H9 (cell line): ENCODE results near the gene PLB1. TPM values are rescaled to one million over a fixed set of nuclear protein-coding genes. Genes with fewer than 3 reads are reported as not detected.

Source experiments
- DNase-seq: peaks from one replicate; pipeline ENCODE4 v3.0.0-alpha.2; 2017
- H2AFZ ChIP-seq: one replicate; pipeline ENCODE4 v1.6.1; 2013; ENCODE audit warnings: mild to moderate bottlenecking, low read length, control low read depth, moderate library complexity
- H2AK5ac ChIP-seq: 2 replicates; pipeline ENCODE4 v1.6.1; 2013; ENCODE audit warnings: low read length, control low read depth, mixed read lengths; ENCODE audit not compliant: insufficient read length
- H2BK120ac ChIP-seq: one replicate; pipeline ENCODE4 v1.6.1; 2013; ENCODE audit warnings: low read depth, mild to moderate bottlenecking, low read length, control low read depth, inconsistent platforms; ENCODE audit not compliant: poor library complexity, severe bottlenecking
- H2BK12ac ChIP-seq: 2 replicates; pipeline ENCODE4 v1.6.1; 2013; ENCODE audit warnings: low read length, control low read depth, mixed read lengths, low read depth; ENCODE audit not compliant: insufficient read length
- H2BK15ac ChIP-seq: 2 replicates; pipeline ENCODE4 v1.6.1; 2013; ENCODE audit warnings: low read depth, low read length, control low read depth
- H2BK20ac ChIP-seq: one replicate; pipeline ENCODE4 v1.6.1; 2013; ENCODE audit warnings: low read depth, mild to moderate bottlenecking, low read length, control low read depth, inconsistent platforms; ENCODE audit not compliant: poor library complexity, severe bottlenecking
- H2BK5ac ChIP-seq: 2 replicates; pipeline ENCODE4 v1.6.1; 2013; ENCODE audit warnings: low read length, control low read depth, mixed read lengths; ENCODE audit not compliant: insufficient read length
- H3K14ac ChIP-seq: 2 replicates; pipeline ENCODE4 v1.6.1; 2013; ENCODE audit warnings: low read length, control low read depth; ENCODE audit not compliant: insufficient read depth
- H3K18ac ChIP-seq: 2 replicates; pipeline ENCODE4 v1.6.1; 2013; ENCODE audit warnings: low read depth, mild to moderate bottlenecking, mixed read lengths, low read length, control low read depth; ENCODE audit not compliant: insufficient read length
- H3K23ac ChIP-seq: 2 replicates; pipeline ENCODE4 v1.6.1; 2013; ENCODE audit warnings: low read length, control low read depth, mixed read lengths, low read depth; ENCODE audit not compliant: insufficient read length
- H3K23me2 ChIP-seq: 2 replicates; pipeline ENCODE4 v1.6.1; 2013; ENCODE audit warnings: low read depth, mild to moderate bottlenecking, mixed read lengths, low read length, control low read depth; ENCODE audit not compliant: insufficient read length, poor library complexity, severe bottlenecking
- H3K27ac ChIP-seq: 2 replicates; pipeline ENCODE4 v1.5.1; 2013; ENCODE audit warnings: low read length, control low read depth, mixed read lengths, low read depth; ENCODE audit not compliant: insufficient read length
- H3K27me3 ChIP-seq: 2 replicates; pipeline ENCODE4 v1.6.1; 2013; ENCODE audit warnings: low read length, control low read depth, inconsistent platforms; ENCODE audit not compliant: insufficient read depth
- H3K4ac ChIP-seq: 2 replicates; pipeline ENCODE4 v1.6.1; 2013; ENCODE audit warnings: low read depth, mild to moderate bottlenecking, control low read depth, inconsistent platforms, low read length, moderate library complexity
- H3K4me1 ChIP-seq: 2 replicates; pipeline ENCODE4 v1.6.1; 2013; ENCODE audit warnings: low read length, control low read depth, inconsistent platforms; ENCODE audit not compliant: insufficient read depth
- H3K4me2 ChIP-seq: 2 replicates; pipeline ENCODE4 v1.6.1; 2013; ENCODE audit warnings: low read length, control low read depth, mixed read lengths; ENCODE audit not compliant: insufficient read length, insufficient read depth
- H3K56ac ChIP-seq: 2 replicates; pipeline ENCODE4 v1.6.1; 2013; ENCODE audit warnings: low read depth, mild to moderate bottlenecking, mixed read lengths, low read length, control low read depth; ENCODE audit not compliant: insufficient read length
- H3K79me1 ChIP-seq: 2 replicates; pipeline ENCODE4 v1.6.1; 2013; ENCODE audit warnings: low read depth, mild to moderate bottlenecking, moderate library complexity, low read length, control low read depth, inconsistent platforms; ENCODE audit not compliant: insufficient read depth, poor library complexity, severe bottlenecking
- H3K79me2 ChIP-seq: 2 replicates; pipeline ENCODE4 v1.6.1; 2013; ENCODE audit warnings: low read length, control low read depth, inconsistent platforms; ENCODE audit not compliant: insufficient read depth
- H3K9ac ChIP-seq: 2 replicates; pipeline ENCODE4 v1.6.1; 2013; ENCODE audit warnings: low read length, control low read depth, mixed read lengths; ENCODE audit not compliant: insufficient read length; ENCODE audit errors: extremely low read depth
- H3K9me3 ChIP-seq: one replicate; pipeline ENCODE4 v1.6.1; 2013; ENCODE audit warnings: low read depth, low read length, inconsistent platforms; ENCODE audit not compliant: control insufficient read depth
- H3T11ph ChIP-seq: one replicate; pipeline ENCODE4 v1.6.1; 2013; ENCODE audit warnings: mild to moderate bottlenecking, low read length, control low read depth, inconsistent platforms
- H4K20me1 ChIP-seq: one replicate; pipeline ENCODE4 v1.6.1; 2013; ENCODE audit not compliant: control insufficient read depth, insufficient read length, insufficient read depth
- H4K5ac ChIP-seq: 2 replicates; pipeline ENCODE4 v1.6.1; 2013; ENCODE audit warnings: low read depth, mild to moderate bottlenecking, mixed read lengths, low read length, control low read depth; ENCODE audit not compliant: insufficient read length
- H4K8ac ChIP-seq: replicated peaks from 2 replicates; pipeline ENCODE4 v1.6.1; 2013; ENCODE audit warnings: low read length, control low read depth, mixed read lengths, low read depth; ENCODE audit not compliant: insufficient read length
- H4K91ac ChIP-seq: 2 replicates; pipeline ENCODE4 v1.6.1; 2013; ENCODE audit warnings: low read depth, mild to moderate bottlenecking, moderate library complexity, mixed read lengths, low read length, control low read depth; ENCODE audit not compliant: insufficient read length
- H3K27ac Mint-ChIP-seq, 3 experiments: 2 replicates in 2 of 3; 3 replicates in 1 of 3; pipeline ENCODE4 v1.8.0; 2020 to 2021; ENCODE audit warnings: mixed read lengths in 3 of 3, mild to moderate bottlenecking in 1 of 3, moderate library complexity in 1 of 3
- H3K27me3 Mint-ChIP-seq: 2 replicates; pipeline ENCODE4 v1.8.0; 2021; ENCODE audit warnings: low read depth, mild to moderate bottlenecking, moderate library complexity, mixed read lengths
- H3K36me3 Mint-ChIP-seq, 3 experiments: 2 replicates in 2 of 3; 3 replicates in 1 of 3; pipeline ENCODE4 v1.8.0; 2020 to 2021; ENCODE audit warnings: low read depth in 3 of 3, mixed read lengths in 3 of 3; ENCODE audit not compliant: insufficient read depth in 1 of 3
- H3K4me1 Mint-ChIP-seq, 2 experiments: 2 replicates each; pipeline ENCODE4 v1.8.0; 2020; ENCODE audit warnings: mixed read lengths in 2 of 2
- H3K4me3 Mint-ChIP-seq, 2 experiments: 2 replicates in 1 of 2; 3 replicates in 1 of 2; pipeline ENCODE4 v1.8.0; 2020 to 2021; ENCODE audit warnings: mild to moderate bottlenecking in 2 of 2, mixed read lengths in 2 of 2, moderate library complexity in 1 of 2
- H3K9me3 Mint-ChIP-seq, 2 experiments: 2 replicates in 1 of 2; 3 replicates in 1 of 2; pipeline ENCODE4 v1.8.0; 2020; ENCODE audit warnings: mild to moderate bottlenecking in 2 of 2, mixed read lengths in 2 of 2, moderate library complexity in 1 of 2
- CTCF ChIP-seq: fragments of 200-600 bp; sonication (generic); conservative IDR thresholded peaks from 3 replicates; pipeline ENCODE4 v1.8.0; 2021; ENCODE audit warnings: antibody characterized with exemption, mild to moderate bottlenecking
- WGBS: extraction: QIAGEN DNeasy Blood & Tissue Kit; methylation state at CpG from one replicate; pipeline ENCODE4 v1.1.7; 2013; ENCODE audit warnings: missing lambda C conversion rate, low lambda C conversion rate, mixed read lengths; ENCODE audit not compliant: insufficient read length; ENCODE audit errors: extremely low coverage; 5-methylcytosine and 5-hydroxymethylcytosine counted together
- total RNA-seq: library from RNA; stranded (reverse); gene quantifications from 2 replicates; pipeline ENCODE4 v1.2.1, GENCODE V29; 2021

The PLB1 gene
- total RNA-seq, 1 experiment from 2014 or later, result not detected

GRCh38 chr2:28661589-28662001 lies 165.7 kb downstream of the PLB1 start:
- TF ChIP-seq CTCF, result no peak
- H3K9me3 ChIP-seq, result no peaks in the 10 kb centered on the region
- Mint-ChIP-seq H3K4me3 (no peak overlapping the region), H3K36me3 (no peaks in the 10 kb centered on the region; a peak in 1 of 7 replicates), H3K4me1 (peaks cover 15 to 19% of the 10 kb centered on the region in 2 experiments), H3K27me3 (no peaks in the 10 kb centered on the region), H3K27ac (no peak overlapping the region), H3K9me3 (no peaks in the 10 kb centered on the region; a peak in 2 of 5 replicates)
- no peak overlapping the region for H3K4me2 ChIP-seq
- no peaks in the 10 kb centered on the region for H3K27me3 ChIP-seq
- no peak overlapping the region for H2BK15ac ChIP-seq
- no peak overlapping the region for H3K14ac ChIP-seq
- H3K23me2 ChIP-seq, result no peaks in the 10 kb centered on the region
- no peak overlapping the region for H2AK5ac ChIP-seq
- no peak overlapping the region for H3K4ac ChIP-seq
- H4K20me1 ChIP-seq, result no peaks in the 10 kb centered on the region
- H3K9ac ChIP-seq, result no peak overlapping the region
- H3T11ph ChIP-seq, result no peak overlapping the region
- no peak overlapping the region for H4K8ac ChIP-seq
- H3K79me2 ChIP-seq, result no peaks in the 10 kb centered on the region
- H3K18ac ChIP-seq, result no peak overlapping the region
- no peak overlapping the region for H4K5ac ChIP-seq
- no peak overlapping the region for H3K56ac ChIP-seq
- no peak overlapping the region for H2AFZ ChIP-seq
- H2BK120ac ChIP-seq, result no peak overlapping the region
- H4K91ac ChIP-seq, result no peak overlapping the region
- no peak overlapping the region for H2BK5ac ChIP-seq
- H3K23ac ChIP-seq, result no peak overlapping the region
- no peak for DNase-seq
- WGBS, result no CpG with 5 or more reads among the region's 5 CpGs
- H3K4me1 ChIP-seq, result no peaks in the 10 kb centered on the region
- H3K27ac ChIP-seq, result no peak overlapping the region
- no peak overlapping the region for H2BK12ac ChIP-seq
- no peaks in the 10 kb centered on the region for H3K79me1 ChIP-seq
- H2BK20ac ChIP-seq, result no peak overlapping the region
